Smooth muscle cell (in vitro differentiated cells): ENCODE results near the gene LRRC8D. TPM values are rescaled to one million over a fixed set of nuclear protein-coding genes. Genes with fewer than 3 reads are reported as not detected.

Experiments
- DNase-seq: peaks from one replicate; lab custom pipeline; 2025; ENCODE audit not compliant: unreplicated experiment; lab: John Stamatoyannopoulos, UW
- H2AFZ ChIP-seq: fragments of 200-600 bp; sonication (generic); 2 replicates; pipeline ENCODE4 v1.6.0; 2016; ENCODE audit warnings: antibody characterized with exemption, low read depth, mild to moderate bottlenecking
- H3F3A ChIP-seq: fragments of 200-600 bp; sonication (generic); 2 replicates; pipeline ENCODE4 v1.6.0; 2017; ENCODE audit warnings: antibody characterized with exemption, low read depth
- H3K27ac ChIP-seq: fragments of 200-600 bp; sonication (generic); 2 replicates; pipeline ENCODE4 v1.5.1; 2016; ENCODE audit warnings: low read depth, mild to moderate bottlenecking
- H3K27me3 ChIP-seq: fragments of 200-600 bp; sonication (generic); 2 replicates; pipeline ENCODE4 v1.6.1; 2016; ENCODE audit warnings: low read depth, mild to moderate bottlenecking
- H3K36me3 ChIP-seq: fragments of 200-600 bp; sonication (generic); 2 replicates; pipeline ENCODE4 v1.5.1; 2016; ENCODE audit warnings: low read depth
- H3K4me1 ChIP-seq: fragments of 200-600 bp; sonication (generic); 2 replicates; pipeline ENCODE4 v1.5.1; 2016; ENCODE audit warnings: low read depth
- H3K4me2 ChIP-seq: fragments of 200-600 bp; sonication (generic); 2 replicates; pipeline ENCODE4 v1.6.0; 2016; ENCODE audit warnings: mild to moderate bottlenecking
- H3K4me3 ChIP-seq: fragments of 200-600 bp; sonication (generic); 2 replicates; pipeline ENCODE4 v1.5.1; 2016; ENCODE audit warnings: mild to moderate bottlenecking
- H3K79me2 ChIP-seq: fragments of 200-600 bp; sonication (generic); 2 replicates; pipeline ENCODE4 v1.6.0; 2016; ENCODE audit warnings: low read depth, mild to moderate bottlenecking
- H3K9ac ChIP-seq: fragments of 200-600 bp; sonication (generic); 2 replicates; pipeline ENCODE4 v1.6.0; 2016; ENCODE audit warnings: low read depth
- H3K9me3 ChIP-seq: fragments of 200-600 bp; sonication (generic); replicated peaks from 2 replicates; pipeline ENCODE4 v1.5.1; 2016; ENCODE audit warnings: low read depth
- H4K20me1 ChIP-seq: fragments of 200-600 bp; sonication (generic); 2 replicates; pipeline ENCODE4 v1.6.0; 2016; ENCODE audit warnings: low read depth
- CTCF ChIP-seq: fragments of 200-600 bp; sonication (generic); IDR thresholded peaks from 2 replicates; pipeline ENCODE4 v1.5.1; 2017; ENCODE audit warnings: borderline replicate concordance, mild to moderate bottlenecking, antibody characterized with exemption; ENCODE audit not compliant: insufficient read depth, poor library complexity, severe bottlenecking
- WGBS: methylation state at CpG from one replicate; pipeline ENCODE4 v1.1.7; 2016; ENCODE audit warnings: low lambda C conversion rate; 5-methylcytosine and 5-hydroxymethylcytosine counted together
- polyA plus RNA-seq: library from polyadenylated mRNA; unstranded; fragments of >200 nt; fragmentation: Nextera tagmentation; extraction: Ambion mirVana; gene quantifications from 2 replicates; pipeline ENCODE4 v1.2.1, GENCODE V29; 2016
- total RNA-seq: library from RNA; depleted of rRNA; stranded (reverse); fragments of >200 nt; gene quantifications from 2 replicates; pipeline ENCODE4 v1.2.3, GENCODE V29; 2014

LRRC8D gene
- total and polyA plus RNA-seq, 2 experiments from 2014 or later, result 5.2 to 25.1 TPM

GRCh38 chr1:89847191-89847729 lies 26.4 kb downstream of the LRRC8D start:
- Histone ChIP-seq H4K20me1 (no peaks in the 10 kb centered on the region), H3K4me3 (no peak overlapping the region), H3K4me1 (peaks cover 6% of the 10 kb centered on the region), H3K27me3 (no peaks in the 10 kb centered on the region), H3K27ac (no peak overlapping the region), H3K36me3 (no peaks in the 10 kb centered on the region), H3K9ac (no peak overlapping the region), H3F3A (no peaks in the 10 kb centered on the region), H3K9me3 (no peaks in the 10 kb centered on the region), H3K79me2 (peaks cover 3% of the 10 kb centered on the region), H2AFZ (no peak overlapping the region), H3K4me2 (no peak overlapping the region)
- 91% methylated on average over 4 of the region's 4 CpGs for WGBS
- TF ChIP-seq CTCF, result no peak
- no peak for DNase-seq

DNA sequence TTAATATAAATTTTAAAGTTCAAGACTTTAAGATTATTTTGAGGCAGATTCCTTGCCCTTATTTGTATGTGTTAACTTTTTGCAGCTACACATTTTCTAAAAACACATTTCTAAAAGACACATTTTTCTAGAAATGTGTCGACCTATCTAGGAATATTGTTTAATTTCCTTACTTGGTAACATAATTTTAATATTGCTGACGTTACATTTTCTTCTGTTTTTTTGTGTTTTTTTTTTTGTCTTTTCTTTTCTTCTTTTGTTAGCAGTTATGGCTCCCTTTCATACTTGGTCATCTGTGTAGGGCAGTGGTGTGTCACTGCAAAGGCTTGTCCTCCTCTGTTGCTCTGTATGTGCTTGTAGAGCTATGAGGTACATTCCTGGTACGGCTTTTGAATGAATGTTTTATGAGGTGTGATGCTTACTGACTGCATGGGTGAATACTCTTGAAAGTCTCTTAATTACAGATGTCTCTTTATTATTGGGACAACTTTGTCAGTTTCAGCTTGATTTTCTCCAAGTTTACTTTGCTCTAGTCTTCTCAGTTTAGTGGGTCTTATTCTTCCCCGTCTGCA lies 30.1 kb downstream of the LRRC8D start:
- Histone ChIP-seq H3K4me2 (no peak overlapping the region), H4K20me1 (no peaks in the 10 kb centered on the region), H3K4me3 (no peak overlapping the region), H3K9me3 (no peaks in the 10 kb centered on the region), H3F3A (no peaks in the 10 kb centered on the region), H3K27me3 (no peaks in the 10 kb centered on the region), H3K36me3 (no peaks in the 10 kb centered on the region), H3K27ac (no peak overlapping the region), H3K79me2 (peaks cover 5% of the 10 kb centered on the region), H3K9ac (no peak overlapping the region), H2AFZ (no peak overlapping the region), H3K4me1 (no peaks in the 10 kb centered on the region)
- DNase-seq, result no peak
- TF ChIP-seq CTCF, result no peak
- 77% methylated on average over 4 of the region's 4 CpGs for WGBS

DNA sequence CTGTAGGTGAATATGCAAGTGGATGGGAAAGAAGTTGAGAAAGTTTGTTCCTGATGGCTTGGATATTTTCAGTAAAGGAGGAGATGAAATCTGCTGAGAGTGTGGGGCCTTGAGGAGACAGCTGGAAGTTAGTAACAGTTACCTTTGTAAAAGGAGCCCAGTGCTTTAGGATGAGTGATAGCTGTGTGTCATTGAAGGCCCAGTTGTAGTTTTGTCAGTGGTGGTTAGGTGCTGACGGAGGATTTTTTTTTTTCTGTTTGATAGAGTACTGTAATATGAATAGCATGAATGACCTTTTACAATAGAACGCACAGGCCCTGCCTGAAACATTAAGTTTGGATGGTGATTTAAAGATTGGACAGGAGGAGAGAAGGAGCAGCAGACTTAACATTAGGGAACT lies 33.3 kb downstream of the LRRC8D start:
- Histone ChIP-seq H3K27ac (no peak overlapping the region), H3K36me3 (no peaks in the 10 kb centered on the region), H2AFZ (no peak overlapping the region), H3K4me2 (no peak overlapping the region), H3K4me3 (no peak overlapping the region), H4K20me1 (no peaks in the 10 kb centered on the region), H3K9ac (no peak overlapping the region), H3K4me1 (no peaks in the 10 kb centered on the region), H3K27me3 (no peaks in the 10 kb centered on the region), H3F3A (no peaks in the 10 kb centered on the region), H3K9me3 (no peaks in the 10 kb centered on the region), H3K79me2 (peaks cover 15% of the 10 kb centered on the region)
- TF ChIP-seq CTCF, result no peak
- no peak for DNase-seq
- 94% methylated on average over 2 of the region's 2 CpGs for WGBS

DNA sequence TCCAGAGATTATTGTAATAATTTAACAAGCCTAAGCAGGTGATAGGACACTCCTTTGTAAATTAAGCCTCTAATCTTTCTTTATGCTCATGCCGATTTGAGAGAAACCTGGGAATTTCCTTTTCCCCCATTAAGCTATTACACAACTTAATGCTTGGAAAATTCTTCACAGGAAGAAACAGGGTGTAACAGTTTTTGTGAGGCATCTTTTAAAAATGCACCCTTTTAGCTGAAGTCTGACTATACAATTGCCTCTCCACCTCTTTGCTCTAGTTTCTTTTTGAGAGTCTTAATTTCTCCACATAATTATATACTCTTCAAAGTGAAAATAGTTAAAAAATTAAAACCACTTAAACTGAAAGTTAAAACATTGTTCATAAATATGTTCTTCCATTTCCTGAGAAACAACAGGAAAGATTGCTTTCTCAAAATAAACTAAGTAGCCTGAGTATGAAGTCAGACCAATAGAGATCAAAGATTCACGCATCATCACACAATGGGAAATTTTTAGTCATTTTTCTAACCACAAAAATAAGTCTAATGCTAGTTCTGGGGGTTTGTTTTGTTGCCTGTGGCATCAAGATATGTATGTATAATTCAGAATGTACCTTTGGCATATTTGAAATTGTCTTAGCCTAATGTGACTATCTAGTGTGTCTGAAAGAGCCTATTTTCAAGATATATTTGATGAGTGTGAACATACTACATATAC lies 34.7 kb downstream of the LRRC8D start:
- no peak for DNase-seq
- no peak overlapping the region for H3K4me3 ChIP-seq

More for the DNA sequence above, 34.7 kb downstream of the LRRC8D start:
- Histone ChIP-seq H3K9me3 (no peaks in the 10 kb centered on the region), H3K4me2 (peak overlapping the region; percentile 37), H4K20me1 (no peaks in the 10 kb centered on the region), H3K79me2 (peaks cover 15% of the 10 kb centered on the region), H3K9ac (no peak overlapping the region), H2AFZ (no peak overlapping the region), H3K27ac (peak overlapping the region; percentile 56), H3F3A (no peaks in the 10 kb centered on the region), H3K36me3 (no peaks in the 10 kb centered on the region), H3K27me3 (no peaks in the 10 kb centered on the region), H3K4me1 (no peaks in the 10 kb centered on the region)
- 60% methylated on average over 2 of the region's 2 CpGs for WGBS
- TF ChIP-seq CTCF, result no peak
